SK-N-SH (cell line): ENCODE data around the gene PIKFYVE.

ENCODE experiments used
- ELF1 ChIP-seq: IDR thresholded peaks from 2 replicates; pipeline ENCODE4 v1.4.0; 2012
- EP300 ChIP-seq, 2 experiments: IDR thresholded peaks; 2 replicates each; pipeline versions ENCODE4 v1.4.0 to v1.6.1; 2012; ENCODE audit warnings: borderline replicate concordance in 1 of 2, low read depth in 1 of 2, low read length in 1 of 2
- FOXJ3 ChIP-seq: sonication (generic); formaldehyde crosslinking; IDR thresholded peaks from 2 replicates; pipeline ENCODE4 v1.5.1; 2020; ENCODE audit warnings: mild to moderate bottlenecking, missing genetic modification reagents
- FOXM1 ChIP-seq: IDR thresholded peaks from 2 replicates; pipeline ENCODE4 v1.4.0; 2012; ENCODE audit warnings: low read depth, mild to moderate bottlenecking
- IRF3 ChIP-seq: fragments of 150-350 bp; IDR thresholded peaks from 2 replicates; pipeline ENCODE4 v1.6.1; 2016; ENCODE audit warnings: mild to moderate bottlenecking, low read depth, low read length
- JUND ChIP-seq: IDR thresholded peaks from 2 replicates; pipeline ENCODE4 v1.4.0; 2012
- NFIC ChIP-seq: IDR thresholded peaks from 2 replicates; pipeline ENCODE4 v1.4.0; 2012; ENCODE audit warnings: borderline replicate concordance
- NRF1 ChIP-seq: IDR thresholded peaks from 2 replicates; pipeline ENCODE4 v1.6.1; 2012; ENCODE audit warnings: low read depth, mild to moderate bottlenecking, low read length
- POLR2AphosphoS5 ChIP-seq: IDR thresholded peaks from 2 replicates; pipeline ENCODE4 v1.6.1; 2012; ENCODE audit warnings: low read depth, low read length
- RFX5 ChIP-seq: IDR thresholded peaks from 2 replicates; pipeline ENCODE4 v1.6.1; 2012; ENCODE audit warnings: mild to moderate bottlenecking, improper control_type of control experiment, low read length
- TEAD4 ChIP-seq: IDR thresholded peaks from 2 replicates; pipeline ENCODE4 v1.4.0; 2012; ENCODE audit warnings: mild to moderate bottlenecking, borderline replicate concordance; ENCODE audit not compliant: insufficient read depth
- TF ChIP-seq, protein P1 (sequence below): fragments of 200-600 bp; sonication (generic); IDR thresholded peaks from 2 replicates; pipeline ENCODE4 v1.6.1; 2017; ENCODE audit warnings: antibody characterized with exemption, mild to moderate bottlenecking, moderate library complexity
- TF ChIP-seq, protein P2 (sequence below): IDR thresholded peaks from 2 replicates; pipeline ENCODE4 v1.6.1; 2012; ENCODE audit warnings: mild to moderate bottlenecking, low read depth, low read length, moderate library complexity

DNA sequence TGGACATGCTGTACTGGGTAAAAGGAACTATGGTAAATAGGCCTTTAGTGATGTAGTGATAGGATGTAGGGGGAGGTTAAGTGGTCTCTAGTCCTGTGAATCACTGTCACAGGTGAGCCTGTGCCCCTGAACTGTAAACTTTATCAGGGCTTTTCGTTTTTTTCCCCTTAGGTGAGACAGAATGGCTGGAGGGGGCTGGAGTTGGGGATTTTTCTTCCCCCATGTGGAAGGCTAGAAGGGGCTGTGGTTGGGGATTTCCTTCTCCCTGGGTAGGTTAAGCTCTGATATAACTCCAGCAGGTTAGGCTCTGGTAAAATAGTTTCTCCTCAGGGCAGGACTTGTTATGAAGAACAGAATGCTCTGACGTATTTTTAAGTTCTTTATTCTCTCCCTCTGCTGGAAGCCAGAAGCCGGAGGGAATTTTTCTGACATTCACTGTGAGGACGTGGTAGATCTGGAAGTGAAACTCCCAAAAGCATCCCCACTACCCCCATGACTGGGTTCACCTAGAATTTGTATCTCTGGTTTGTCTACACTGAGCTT, 28.5 kb downstream of the PIKFYVE start:
- TF ChIP-seq, protein P1, sequence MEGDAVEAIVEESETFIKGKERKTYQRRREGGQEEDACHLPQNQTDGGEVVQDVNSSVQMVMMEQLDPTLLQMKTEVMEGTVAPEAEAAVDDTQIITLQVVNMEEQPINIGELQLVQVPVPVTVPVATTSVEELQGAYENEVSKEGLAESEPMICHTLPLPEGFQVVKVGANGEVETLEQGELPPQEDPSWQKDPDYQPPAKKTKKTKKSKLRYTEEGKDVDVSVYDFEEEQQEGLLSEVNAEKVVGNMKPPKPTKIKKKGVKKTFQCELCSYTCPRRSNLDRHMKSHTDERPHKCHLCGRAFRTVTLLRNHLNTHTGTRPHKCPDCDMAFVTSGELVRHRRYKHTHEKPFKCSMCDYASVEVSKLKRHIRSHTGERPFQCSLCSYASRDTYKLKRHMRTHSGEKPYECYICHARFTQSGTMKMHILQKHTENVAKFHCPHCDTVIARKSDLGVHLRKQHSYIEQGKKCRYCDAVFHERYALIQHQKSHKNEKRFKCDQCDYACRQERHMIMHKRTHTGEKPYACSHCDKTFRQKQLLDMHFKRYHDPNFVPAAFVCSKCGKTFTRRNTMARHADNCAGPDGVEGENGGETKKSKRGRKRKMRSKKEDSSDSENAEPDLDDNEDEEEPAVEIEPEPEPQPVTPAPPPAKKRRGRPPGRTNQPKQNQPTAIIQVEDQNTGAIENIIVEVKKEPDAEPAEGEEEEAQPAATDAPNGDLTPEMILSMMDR = no peak
- TF ChIP-seq, protein P2, sequence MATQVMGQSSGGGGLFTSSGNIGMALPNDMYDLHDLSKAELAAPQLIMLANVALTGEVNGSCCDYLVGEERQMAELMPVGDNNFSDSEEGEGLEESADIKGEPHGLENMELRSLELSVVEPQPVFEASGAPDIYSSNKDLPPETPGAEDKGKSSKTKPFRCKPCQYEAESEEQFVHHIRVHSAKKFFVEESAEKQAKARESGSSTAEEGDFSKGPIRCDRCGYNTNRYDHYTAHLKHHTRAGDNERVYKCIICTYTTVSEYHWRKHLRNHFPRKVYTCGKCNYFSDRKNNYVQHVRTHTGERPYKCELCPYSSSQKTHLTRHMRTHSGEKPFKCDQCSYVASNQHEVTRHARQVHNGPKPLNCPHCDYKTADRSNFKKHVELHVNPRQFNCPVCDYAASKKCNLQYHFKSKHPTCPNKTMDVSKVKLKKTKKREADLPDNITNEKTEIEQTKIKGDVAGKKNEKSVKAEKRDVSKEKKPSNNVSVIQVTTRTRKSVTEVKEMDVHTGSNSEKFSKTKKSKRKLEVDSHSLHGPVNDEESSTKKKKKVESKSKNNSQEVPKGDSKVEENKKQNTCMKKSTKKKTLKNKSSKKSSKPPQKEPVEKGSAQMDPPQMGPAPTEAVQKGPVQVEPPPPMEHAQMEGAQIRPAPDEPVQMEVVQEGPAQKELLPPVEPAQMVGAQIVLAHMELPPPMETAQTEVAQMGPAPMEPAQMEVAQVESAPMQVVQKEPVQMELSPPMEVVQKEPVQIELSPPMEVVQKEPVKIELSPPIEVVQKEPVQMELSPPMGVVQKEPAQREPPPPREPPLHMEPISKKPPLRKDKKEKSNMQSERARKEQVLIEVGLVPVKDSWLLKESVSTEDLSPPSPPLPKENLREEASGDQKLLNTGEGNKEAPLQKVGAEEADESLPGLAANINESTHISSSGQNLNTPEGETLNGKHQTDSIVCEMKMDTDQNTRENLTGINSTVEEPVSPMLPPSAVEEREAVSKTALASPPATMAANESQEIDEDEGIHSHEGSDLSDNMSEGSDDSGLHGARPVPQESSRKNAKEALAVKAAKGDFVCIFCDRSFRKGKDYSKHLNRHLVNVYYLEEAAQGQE = no peak
- no peak for TF ChIP-seq IRF3
- TF ChIP-seq EP300 (IDR thresholded peaks at IDR 0.05; ENCODE audit: borderline replicate concordance in 1 of 2, low read depth in 1 of 2, low read length in 1 of 2) = no peak
- no peak for TF ChIP-seq POLR2AphosphoS5
- no peak for TF ChIP-seq NFIC
- TF ChIP-seq FOXM1 = no peak
- no peak for TF ChIP-seq JUND
- no peak for TF ChIP-seq FOXJ3 (CRISPR knock-in tag)
- TF ChIP-seq TEAD4 = no peak
- TF ChIP-seq NRF1 = no peak
- no peak for TF ChIP-seq RFX5
- no peak for TF ChIP-seq ELF1
